ENCODE results near the gene PPP1R8. TPM values are rescaled to one million over a fixed set of nuclear protein-coding genes. Genes with fewer than 3 reads are reported as not detected.

The PPP1R8 gene
- total and polyA plus RNA-seq, 10 of the 15 experiments (the other 5 are each of a cell fraction or from before 2014, with no cell fraction given) = 10.2 to 77.0 (median 53.0) TPM

GRCh38 chr1:27884006-27884954, 53.7 kb downstream of the PPP1R8 start (continued):
- TF ChIP-seq SREBF1 (IDR thresholded peaks at IDR 0.05; ENCODE audit: low read length) (no peak), NR2C1 (IDR thresholded peaks at IDR 0.05) (peak; percentile 45), E4F1 (IDR thresholded peaks at IDR 0.05; ENCODE audit: borderline replicate concordance, partially characterized antibody) (no peak), ZNF687 (IDR thresholded peaks at IDR 0.05) (peak; percentile 96), HCFC1 (IDR thresholded peaks at IDR 0.05; ENCODE audit: low read length) (no peak), BACH1 (IDR thresholded peaks at IDR 0.05; ENCODE audit: borderline replicate concordance) (peak; percentile 23; the same call in 1 of the 2 replicates), ASH2L (IDR thresholded peaks at IDR 0.05; ENCODE audit: borderline replicate concordance, low read depth) (no peak), PBX3 (IDR thresholded peaks at IDR 0.05; ENCODE audit: insufficient replicate concordance, low read depth, low read length) (peak; percentile 2), PKNOX1 (IDR thresholded peaks at IDR 0.05) (no peak), MYB (IDR thresholded peaks at IDR 0.05; ENCODE audit: borderline replicate concordance, low read depth, low read length) (no peak), TAF1 (IDR thresholded peaks at IDR 0.05; ENCODE audit: borderline replicate concordance, low read depth, low read length) (no peak), CBX3 (IDR thresholded peaks at IDR 0.05; ENCODE audit: borderline replicate concordance, low read depth) (no peak), IRF5 (IDR thresholded peaks at IDR 0.05; ENCODE audit: borderline replicate concordance) (no peak), ESRRA (IDR thresholded peaks at IDR 0.05; ENCODE audit: low read length) (no peak), NR2C2 (IDR thresholded peaks at IDR 0.05; ENCODE audit: borderline replicate concordance, control insufficient read depth, insufficient read length, low read depth) (no peak), JUNB (IDR thresholded peaks at IDR 0.05) (peak; percentile 53)
